ENCODE data around the gene LMO2.

- no peak for TF ChIP-seq POLR2A (IDR thresholded peaks at IDR 0.05)
- no peak for TF ChIP-seq CTCF (IDR thresholded peaks at IDR 0.05)
Observed at GRCh38 chr11:33926671-33927552, 35.0 kb upstream of the LMO2 start.

All from right lobe of liver (tissue), 4 donors.